HepG2 (cell line): ENCODE data around the gene JADE3. TPM values are rescaled to one million over a fixed set of nuclear protein-coding genes. Genes with fewer than 3 reads are reported as not detected.

Experiments used
- ESRRA ChIP-seq: sonication (generic); formaldehyde crosslinking; IDR thresholded peaks from 2 replicates; pipeline ENCODE4 v1.5.1; 2020; ENCODE audit warnings: mild to moderate bottlenecking, low read depth, missing genetic modification reagents
- KDM4B ChIP-seq: sonication (generic); formaldehyde crosslinking; IDR thresholded peaks from 2 replicates; pipeline ENCODE4 v1.4.0; 2020; ENCODE audit warnings: missing genetic modification reagents
- KDM5B ChIP-seq: sonication (generic); formaldehyde crosslinking; IDR thresholded peaks from 2 replicates; pipeline ENCODE4 v1.4.0; 2020; ENCODE audit warnings: missing genetic modification reagents, mild to moderate bottlenecking, borderline replicate concordance
- KLF6 ChIP-seq: IDR thresholded peaks from 2 replicates; pipeline ENCODE4 v1.8.0; 2016; ENCODE audit warnings: missing biosample characterization, missing genetic modification reagents
- MAFG ChIP-seq: sonication (generic); formaldehyde crosslinking; IDR thresholded peaks from 2 replicates; pipeline ENCODE4 v1.5.1; 2020; ENCODE audit warnings: mild to moderate bottlenecking, missing genetic modification reagents
- MED1 ChIP-seq: sonication (generic); formaldehyde crosslinking; IDR thresholded peaks from 2 replicates; pipeline ENCODE4 v1.4.0; 2020; ENCODE audit warnings: missing genetic modification reagents
- MTF2 ChIP-seq: sonication (generic); formaldehyde crosslinking; IDR thresholded peaks from 2 replicates; pipeline ENCODE4 v1.5.0; 2020; ENCODE audit warnings: missing genetic modification reagents, borderline replicate concordance
- PAXIP1 ChIP-seq: sonication (generic); formaldehyde crosslinking; conservative IDR thresholded peaks from 2 replicates; pipeline ENCODE4 v1.4.0; 2020; ENCODE audit warnings: mild to moderate bottlenecking, missing genetic modification reagents, moderate library complexity
- PHF21A ChIP-seq: sonication (generic); formaldehyde crosslinking; IDR thresholded peaks from 2 replicates; pipeline ENCODE4 v1.5.0; 2020; ENCODE audit warnings: mild to moderate bottlenecking, missing genetic modification reagents
- RNF2 ChIP-seq: fragments of 450-650 bp; conservative IDR thresholded peaks from 2 replicates; pipeline ENCODE4 v1.6.1; 2016; ENCODE audit warnings: low read depth
- RNF219 ChIP-seq: sonication (generic); formaldehyde crosslinking; IDR thresholded peaks from 2 replicates; pipeline ENCODE4 v1.5.0; 2020; ENCODE audit warnings: mild to moderate bottlenecking, missing genetic modification reagents
- SOX13 ChIP-seq, 3 experiments: fragments of 450-650 bp in 1 of 3; sonication (generic) in 1 of 3; formaldehyde crosslinking in 1 of 3; IDR thresholded peaks in 2 of 3; conservative IDR thresholded peaks in 1 of 3; 2 replicates each; pipeline versions ENCODE4 v1.5.0 to v1.6.1; 2016 to 2020; ENCODE audit warnings: antibody characterized with exemption in 1 of 3, mild to moderate bottlenecking in 1 of 3, missing compliant biosample characterization in 1 of 3, missing genetic modification reagents in 1 of 3, moderate library complexity in 1 of 3
- TARDBP ChIP-seq: sonication (generic); formaldehyde crosslinking; IDR thresholded peaks from 2 replicates; pipeline ENCODE4 v1.8.0; 2022; ENCODE audit warnings: mild to moderate bottlenecking, missing genetic modification reagents
- ZBTB33 ChIP-seq: sonication (generic); formaldehyde crosslinking; IDR thresholded peaks from 2 replicates; pipeline ENCODE4 v1.4.0; 2020; ENCODE audit warnings: missing genetic modification reagents
- polyA plus RNA-seq, 8 experiments: library from polyadenylated mRNA; depleted of rRNA in 3 of 8; stranded (reverse) in 7 of 8; unstranded in 1 of 8; fragments of >200 nt; fragmentation: Illumina TruSeq in 4 of 8; extraction: Trizol in 4 of 8; gene quantifications; 2 replicates each; pipeline versions ENCODE4 v1.2.1 to v1.2.3, GENCODE V29; 2011 to 2016; ENCODE audit warnings: low read depth in 4 of 8, missing spikeins in 1 of 8, mixed read lengths in 1 of 8; ENCODE audit not compliant: insufficient read depth in 1 of 8
- total RNA-seq, 5 experiments: library from RNA; depleted of rRNA; stranded (reverse); fragments of >200 nt; fragmentation: Illumina TruSeq; extraction: Trizol; gene quantifications; 2 replicates each; pipeline ENCODE4 v1.2.3, GENCODE V29; 2016; ENCODE audit warnings: low read depth in 1 of 5
- TF ChIP-seq, protein P1 (sequence below): IDR thresholded peaks from 2 replicates; pipeline ENCODE4 v1.6.1; 2012; ENCODE audit warnings: inconsistent platforms
- TF ChIP-seq, protein P2 (sequence below): sonication (generic); formaldehyde crosslinking; IDR thresholded peaks from 2 replicates; pipeline ENCODE4 v1.8.0; 2022; ENCODE audit warnings: missing genetic modification reagents, mild to moderate bottlenecking, borderline replicate concordance
- TF ChIP-seq, protein P3 (sequence below): sonication (generic); formaldehyde crosslinking; IDR thresholded peaks from 2 replicates; pipeline ENCODE4 v1.4.0; 2020; ENCODE audit warnings: low read depth, missing genetic modification reagents

JADE3 gene
- total and polyA plus RNA-seq, 2 of the 13 experiments (the other 11 are each of a cell fraction or from before 2014, with no cell fraction given) = 7.7 to 7.8 TPM

DNA sequence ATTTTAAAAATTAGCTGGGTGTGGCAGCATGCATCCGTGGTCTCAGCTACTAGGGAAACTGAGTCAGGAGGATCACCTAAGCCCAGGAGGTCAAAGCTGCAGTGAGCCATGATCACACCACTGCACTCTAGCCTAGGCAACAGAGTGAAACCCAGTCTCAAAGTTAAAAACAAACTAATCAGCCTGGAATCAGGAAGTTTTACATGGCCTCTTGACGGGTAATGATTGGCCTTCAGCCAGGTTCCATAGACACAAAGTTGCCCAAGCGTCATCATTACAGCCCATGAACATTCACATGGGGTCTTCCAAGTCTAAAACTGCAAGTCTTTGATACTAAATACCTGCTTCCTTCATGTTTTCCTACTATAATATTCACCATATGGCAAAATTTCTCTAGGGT lies 156.0 kb downstream of the JADE3 start (continued):
- TF ChIP-seq, protein P1, sequence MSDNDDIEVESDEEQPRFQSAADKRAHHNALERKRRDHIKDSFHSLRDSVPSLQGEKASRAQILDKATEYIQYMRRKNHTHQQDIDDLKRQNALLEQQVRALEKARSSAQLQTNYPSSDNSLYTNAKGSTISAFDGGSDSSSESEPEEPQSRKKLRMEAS = no peak
- TF ChIP-seq, protein P2, sequence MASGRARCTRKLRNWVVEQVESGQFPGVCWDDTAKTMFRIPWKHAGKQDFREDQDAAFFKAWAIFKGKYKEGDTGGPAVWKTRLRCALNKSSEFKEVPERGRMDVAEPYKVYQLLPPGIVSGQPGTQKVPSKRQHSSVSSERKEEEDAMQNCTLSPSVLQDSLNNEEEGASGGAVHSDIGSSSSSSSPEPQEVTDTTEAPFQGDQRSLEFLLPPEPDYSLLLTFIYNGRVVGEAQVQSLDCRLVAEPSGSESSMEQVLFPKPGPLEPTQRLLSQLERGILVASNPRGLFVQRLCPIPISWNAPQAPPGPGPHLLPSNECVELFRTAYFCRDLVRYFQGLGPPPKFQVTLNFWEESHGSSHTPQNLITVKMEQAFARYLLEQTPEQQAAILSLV (CRISPR knock-in tag) = no peak
- TF ChIP-seq KDM4B (CRISPR knock-in tag) = no peak
- TF ChIP-seq KDM5B (CRISPR knock-in tag) = no peak
- TF ChIP-seq ZBTB33 (CRISPR knock-in tag) = no peak
- TF ChIP-seq RNF2 = no peak
- TF ChIP-seq SOX13 (IDR thresholded peaks at IDR 0.05) = no peak
- TF ChIP-seq SOX13 (CRISPR knock-in tag; conservative IDR thresholded peaks at IDR 0.05 in 1 of 2, IDR thresholded peaks at IDR 0.05 in 1 of 2) = 0 out of 4 replicates have a peak, but pooled peaks of 1 of the 2 experiments have one; percentile 20
- 0 out of 2 replicates have a peak, but pooled peaks have one; percentile 28 for TF ChIP-seq MED1 (CRISPR knock-in tag)
- no peak for TF ChIP-seq RNF219 (CRISPR knock-in tag)
- TF ChIP-seq MAFG (CRISPR knock-in tag) = no peak
- TF ChIP-seq ESRRA (CRISPR knock-in tag) = no peak
- TF ChIP-seq MTF2 (CRISPR knock-in tag) = no peak
- TF ChIP-seq, protein P3, sequence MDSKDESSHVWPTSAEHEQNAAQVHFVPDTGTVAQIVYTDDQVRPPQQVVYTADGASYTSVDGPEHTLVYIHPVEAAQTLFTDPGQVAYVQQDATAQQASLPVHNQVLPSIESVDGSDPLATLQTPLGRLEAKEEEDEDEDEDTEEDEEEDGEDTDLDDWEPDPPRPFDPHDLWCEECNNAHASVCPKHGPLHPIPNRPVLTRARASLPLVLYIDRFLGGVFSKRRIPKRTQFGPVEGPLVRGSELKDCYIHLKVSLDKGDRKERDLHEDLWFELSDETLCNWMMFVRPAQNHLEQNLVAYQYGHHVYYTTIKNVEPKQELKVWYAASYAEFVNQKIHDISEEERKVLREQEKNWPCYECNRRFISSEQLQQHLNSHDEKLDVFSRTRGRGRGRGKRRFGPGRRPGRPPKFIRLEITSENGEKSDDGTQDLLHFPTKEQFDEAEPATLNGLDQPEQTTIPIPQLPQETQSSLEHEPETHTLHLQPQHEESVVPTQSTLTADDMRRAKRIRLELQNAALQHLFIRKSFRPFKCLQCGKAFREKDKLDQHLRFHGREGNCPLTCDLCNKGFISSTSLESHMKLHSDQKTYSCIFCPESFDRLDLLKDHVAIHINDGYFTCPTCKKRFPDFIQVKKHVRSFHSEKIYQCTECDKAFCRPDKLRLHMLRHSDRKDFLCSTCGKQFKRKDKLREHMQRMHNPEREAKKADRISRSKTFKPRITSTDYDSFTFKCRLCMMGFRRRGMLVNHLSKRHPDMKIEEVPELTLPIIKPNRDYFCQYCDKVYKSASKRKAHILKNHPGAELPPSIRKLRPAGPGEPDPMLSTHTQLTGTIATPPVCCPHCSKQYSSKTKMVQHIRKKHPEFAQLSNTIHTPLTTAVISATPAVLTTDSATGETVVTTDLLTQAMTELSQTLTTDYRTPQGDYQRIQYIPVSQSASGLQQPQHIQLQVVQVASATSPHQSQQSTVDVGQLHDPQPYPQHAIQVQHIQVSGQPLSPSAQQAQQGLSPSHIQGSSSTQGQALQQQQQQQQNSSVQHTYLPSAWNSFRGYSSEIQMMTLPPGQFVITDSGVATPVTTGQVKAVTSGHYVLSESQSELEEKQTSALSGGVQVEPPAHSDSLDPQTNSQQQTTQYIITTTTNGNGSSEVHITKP = no peak
- TF ChIP-seq TARDBP (CRISPR knock-in tag) = no peak
- TF ChIP-seq PHF21A = no peak
- no peak for TF ChIP-seq KLF6 (CRISPR knock-in tag)
- TF ChIP-seq PAXIP1 (CRISPR knock-in tag) = peak; percentile 22; the same call in 1 of the 2 replicates
